HG03457 (cell line): ENCODE results near the gene RNF144A.
A peak's percentile ranks its signal among the peaks of the same experiment; 100 is the strongest.

Experiments used
- ATAC-seq: cut with Tn5 transposase; IDR thresholded peaks from one replicate; pipeline ENCODE4 v1.9.1; 2021; ENCODE audit warnings: moderate number of reproducible peaks; ENCODE audit not compliant: unreplicated experiment

Gene RNF144A

DNA sequence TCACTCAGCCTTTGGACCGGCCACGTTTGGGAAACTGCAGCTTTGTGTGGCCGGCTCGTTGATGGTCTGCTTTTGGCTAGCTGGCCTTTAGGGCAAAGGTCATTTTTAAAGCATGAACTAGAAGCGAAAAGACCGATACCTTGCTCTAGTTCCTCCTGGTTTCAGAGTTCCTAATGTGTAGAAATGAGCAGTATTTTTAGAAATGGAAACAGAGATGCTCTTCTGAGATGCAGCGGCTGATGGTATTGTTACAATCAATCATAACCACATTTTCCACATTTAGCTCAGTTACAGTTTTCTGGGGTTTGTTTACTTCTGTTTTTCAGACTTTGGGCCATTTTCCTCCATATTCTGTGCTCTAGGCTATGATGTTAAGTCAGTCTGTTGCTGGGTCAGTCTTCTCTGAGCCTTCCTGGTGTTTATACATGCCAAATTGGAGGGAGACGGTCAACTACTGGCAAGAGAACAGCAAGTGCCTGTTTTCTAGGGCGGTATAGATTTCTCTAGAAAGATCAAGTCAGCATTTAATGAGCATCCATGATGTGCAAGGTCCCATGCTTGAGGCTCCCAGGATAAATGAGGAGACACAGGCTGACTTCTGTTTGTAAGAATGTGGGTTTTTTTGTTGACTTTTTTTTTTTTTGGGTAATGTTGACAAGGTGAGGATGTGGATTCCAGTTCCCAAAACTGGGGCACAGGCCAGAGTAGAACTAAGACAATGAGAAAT, 28.0 kb downstream of the RNF144A start:
- peak; percentile 90 for ATAC-seq

DNA sequence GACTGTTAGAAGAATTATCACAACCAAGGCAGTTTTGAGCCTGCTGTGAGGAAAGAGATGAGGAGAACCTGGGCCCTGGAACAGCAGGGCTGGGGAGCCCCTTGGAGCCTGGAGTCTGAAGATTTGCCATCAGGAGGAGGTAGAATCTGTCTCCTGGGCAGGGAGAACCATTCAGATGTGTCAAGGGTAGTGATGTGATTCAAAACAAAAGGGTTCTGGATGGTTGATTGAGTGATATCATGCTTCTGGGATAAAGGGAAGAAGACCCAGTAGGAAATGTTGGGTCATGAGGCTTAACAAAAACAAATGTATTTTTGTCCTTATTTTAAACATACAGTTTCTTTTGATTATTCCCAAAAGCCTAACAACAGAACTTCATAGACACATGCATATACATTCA, 28.6 kb downstream of the RNF144A start:
- ATAC-seq: no peak

DNA sequence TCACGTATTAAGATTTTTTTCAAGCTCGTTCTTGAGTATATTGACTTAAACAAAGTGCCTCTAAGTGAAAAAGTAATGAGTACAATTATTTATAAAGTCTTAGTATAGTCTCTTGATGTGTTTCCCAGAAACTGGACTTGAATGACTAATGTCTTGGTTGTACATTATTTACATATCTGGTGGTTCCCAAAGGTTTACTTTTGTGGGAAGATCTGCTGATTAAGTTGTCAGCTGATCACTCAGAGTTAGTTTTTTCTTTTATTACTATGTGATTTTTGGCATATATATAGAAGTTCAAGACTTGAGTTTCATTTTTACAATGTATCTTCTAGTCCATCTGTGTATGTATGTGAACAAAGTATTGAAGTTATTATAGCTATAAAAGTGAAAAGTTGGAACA, 29.5 kb downstream of the RNF144A start:
- ATAC-seq: no peak

DNA sequence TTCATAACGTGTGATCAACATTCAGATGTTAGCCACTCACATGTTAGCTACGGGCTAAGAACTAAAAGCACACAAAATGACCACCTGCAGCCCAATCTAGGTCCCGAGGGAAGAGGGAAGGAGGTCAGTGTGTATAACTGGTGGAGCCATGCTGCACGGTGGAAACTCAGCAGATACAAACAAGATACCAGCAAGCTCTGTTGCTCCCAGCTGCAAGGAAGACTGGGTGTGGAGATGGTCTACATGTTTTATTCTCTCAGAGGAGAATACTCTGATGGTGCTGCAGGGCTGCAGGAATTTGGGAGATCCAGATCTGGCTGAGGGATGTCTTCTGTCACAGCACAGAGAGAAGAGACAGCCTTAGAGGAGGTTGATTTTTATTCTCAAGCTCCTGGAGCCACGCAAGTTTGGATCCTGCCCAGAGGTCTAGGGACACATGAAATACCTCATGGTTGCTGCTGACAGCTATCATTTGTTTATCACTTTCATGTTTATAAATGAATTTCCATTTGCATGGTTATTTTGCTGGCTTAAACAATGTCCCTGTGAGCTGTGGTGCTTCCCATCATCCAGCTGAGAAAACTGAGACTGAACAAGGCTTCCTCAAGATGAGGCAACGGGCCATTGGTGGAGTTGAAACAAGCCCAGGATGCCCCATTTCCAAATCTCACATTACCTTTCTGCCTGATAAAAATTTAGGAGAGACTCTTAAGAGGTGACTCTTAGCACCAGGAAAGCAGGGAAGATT, 30.9 kb downstream of the RNF144A start:
- no peak for ATAC-seq

DNA sequence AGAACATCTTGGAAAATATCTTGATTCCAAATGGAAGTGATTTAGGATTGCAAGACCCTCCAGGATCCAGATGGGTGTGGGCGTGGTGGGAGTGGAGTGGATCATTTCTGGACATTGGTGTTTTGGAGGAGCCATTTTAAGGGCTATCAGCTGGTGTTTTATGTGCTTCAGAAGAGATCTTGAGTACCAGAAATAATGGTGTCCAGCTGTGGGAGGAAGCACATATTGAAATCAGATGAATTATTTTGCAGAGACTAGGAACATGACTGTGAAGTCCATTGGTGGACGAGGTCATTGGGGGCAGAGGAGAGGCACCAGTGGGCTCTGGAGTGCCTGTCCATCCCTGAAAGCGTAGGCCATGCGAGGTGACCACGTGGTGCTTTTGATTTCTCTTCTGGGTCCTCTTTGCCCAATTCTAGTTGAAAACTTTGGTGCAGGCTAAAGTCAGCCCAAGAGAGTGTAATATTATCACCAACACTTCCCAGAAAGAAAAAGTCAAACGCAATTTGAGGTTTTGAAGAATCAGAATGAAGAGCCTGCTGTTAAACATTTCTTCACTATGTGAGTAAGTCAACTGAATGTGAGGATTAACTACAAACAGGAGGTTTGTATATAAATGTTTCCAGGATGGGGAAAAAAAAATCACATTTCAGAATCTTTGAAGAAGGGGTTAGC, 31.6 kb downstream of the RNF144A start:
- no peak for ATAC-seq

DNA sequence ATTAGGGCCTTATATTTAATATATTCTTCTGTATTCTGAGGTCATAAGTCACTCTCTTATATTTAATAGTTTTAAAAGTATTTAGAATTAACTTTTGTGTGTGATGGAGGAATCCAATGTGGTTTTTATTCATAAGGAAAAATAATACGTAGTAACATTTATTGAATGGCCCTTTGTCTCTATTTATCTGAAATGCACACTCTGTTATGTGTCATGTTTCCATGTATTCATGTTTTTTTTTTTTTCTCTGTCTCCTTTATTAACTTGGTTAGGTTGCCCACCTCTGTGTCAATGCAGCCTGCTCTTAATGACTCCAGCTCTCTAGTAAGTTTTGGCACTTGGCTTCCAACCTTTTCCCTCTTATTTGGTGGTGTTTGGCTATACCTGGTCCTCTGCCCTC, 33.8 kb downstream of the RNF144A start:
- ATAC-seq: no peak

DNA sequence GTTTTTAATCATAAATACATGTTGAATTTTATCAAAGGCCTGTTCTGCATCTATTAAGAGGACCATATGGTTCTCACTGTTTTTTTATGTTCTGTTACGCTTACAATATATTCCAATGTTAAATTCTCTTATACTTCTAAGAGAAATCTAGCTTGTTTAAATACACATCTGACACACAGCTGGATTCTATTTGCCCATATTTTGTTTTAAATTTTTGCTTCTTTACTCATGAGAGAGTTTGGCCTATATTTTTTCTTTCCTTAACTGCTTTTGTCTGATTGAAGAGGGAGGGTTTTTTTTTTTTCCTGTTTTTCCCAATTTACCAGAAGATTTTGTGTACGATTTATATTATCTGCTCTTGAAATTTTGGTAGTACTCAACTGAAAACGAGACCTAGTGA, 34.9 kb downstream of the RNF144A start:
- ATAC-seq: no peak

DNA sequence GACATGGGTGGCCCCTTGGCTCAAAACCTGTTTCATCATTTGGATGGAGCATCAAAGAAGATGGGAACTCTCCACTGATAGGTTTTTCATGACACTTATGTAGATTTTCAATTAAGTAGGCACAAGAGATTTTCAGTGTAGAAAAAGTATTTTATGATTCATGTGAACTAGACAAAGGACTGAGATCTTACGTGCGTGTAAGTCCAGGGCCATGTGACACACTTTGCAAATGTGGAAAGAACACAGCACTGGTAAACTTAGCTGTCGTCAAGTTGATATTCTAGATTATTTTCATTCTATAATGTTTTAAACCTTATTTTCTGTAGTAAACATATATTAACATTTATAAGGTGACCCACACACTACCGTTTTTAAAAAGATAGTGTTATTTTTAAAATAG, 37.4 kb downstream of the RNF144A start:
- no peak for ATAC-seq

DNA sequence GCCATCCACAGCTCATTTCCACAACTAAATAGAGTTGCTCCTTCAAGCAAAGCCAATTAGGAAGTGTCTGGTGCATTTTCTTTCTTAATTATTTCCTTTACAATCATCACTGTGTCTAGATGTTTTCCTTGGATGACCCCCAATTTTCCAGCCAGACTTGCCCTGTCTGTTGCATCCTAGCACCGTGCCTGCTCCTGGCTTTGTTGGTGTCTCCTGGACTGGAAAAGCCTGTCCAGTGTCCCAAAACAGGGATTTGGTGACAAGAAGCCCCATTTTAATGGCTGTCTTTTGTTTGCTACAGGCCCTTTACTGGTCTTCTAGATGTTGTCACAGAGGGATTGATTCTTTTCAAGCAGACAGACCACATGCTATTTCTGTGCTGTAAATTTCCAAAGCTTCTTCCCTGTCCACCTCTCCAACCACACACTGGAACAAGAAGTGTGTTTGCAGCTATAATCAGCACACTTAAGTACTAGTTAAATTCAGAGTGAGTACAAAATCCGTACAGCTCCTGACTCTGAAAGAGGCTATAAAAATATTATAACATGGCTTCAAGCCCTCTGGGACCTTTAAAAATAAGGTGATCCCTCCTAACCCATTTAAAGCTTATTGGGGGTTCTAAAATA, 38.4 kb downstream of the RNF144A start:
- ATAC-seq: no peak

DNA sequence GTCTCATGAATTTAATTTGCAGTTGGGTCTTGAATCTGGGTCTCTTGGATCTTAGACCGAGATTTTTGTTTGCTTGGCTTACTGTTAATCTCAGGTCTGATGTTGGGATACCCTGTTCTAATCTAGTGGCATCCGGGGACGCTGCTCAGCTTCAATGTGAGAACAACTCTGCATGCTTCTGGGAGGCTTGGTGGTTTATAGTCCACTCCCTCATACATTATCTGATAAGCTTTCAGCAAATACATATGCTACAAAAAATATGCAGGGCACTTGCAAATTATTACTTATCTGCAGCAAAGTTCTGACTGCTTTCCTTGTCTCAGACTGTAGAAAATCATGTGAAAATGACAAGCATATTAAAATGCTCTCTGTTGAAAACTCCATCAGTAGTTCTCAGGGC, 39.4 kb downstream of the RNF144A start:
- no peak for ATAC-seq

DNA sequence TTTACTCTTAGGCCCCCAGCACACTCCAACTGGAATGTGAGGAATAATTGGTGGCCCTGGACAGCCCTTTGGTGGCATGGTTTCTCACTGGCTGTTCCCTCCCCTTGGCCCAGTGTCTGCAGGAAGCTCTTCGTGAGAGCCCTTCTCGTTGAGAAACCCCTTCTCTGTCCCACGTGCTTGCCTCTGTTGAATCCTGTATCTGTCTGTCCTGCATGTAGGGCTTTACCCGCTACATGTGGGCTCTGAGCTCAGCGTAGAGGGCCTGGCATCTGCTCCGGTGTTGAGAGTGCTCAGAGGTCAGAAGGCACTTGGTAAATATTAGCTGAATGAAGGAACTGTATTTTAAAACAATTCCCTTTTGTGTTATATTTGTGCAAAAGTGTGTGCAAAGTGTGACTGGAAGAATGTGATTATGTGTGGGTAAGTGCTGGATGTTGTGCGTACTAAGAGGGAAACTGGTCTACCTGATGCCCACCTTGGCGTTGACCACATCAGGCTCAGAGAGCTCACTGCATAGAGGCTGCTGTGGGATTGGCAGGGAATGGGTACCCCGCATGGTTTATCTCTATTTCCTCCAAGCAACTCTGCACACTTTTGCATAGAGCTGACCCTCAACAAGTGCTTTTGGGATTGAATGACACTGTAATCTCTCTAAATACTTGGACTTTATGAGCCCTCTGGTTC, 40.0 kb downstream of the RNF144A start:
- ATAC-seq: no peak

DNA sequence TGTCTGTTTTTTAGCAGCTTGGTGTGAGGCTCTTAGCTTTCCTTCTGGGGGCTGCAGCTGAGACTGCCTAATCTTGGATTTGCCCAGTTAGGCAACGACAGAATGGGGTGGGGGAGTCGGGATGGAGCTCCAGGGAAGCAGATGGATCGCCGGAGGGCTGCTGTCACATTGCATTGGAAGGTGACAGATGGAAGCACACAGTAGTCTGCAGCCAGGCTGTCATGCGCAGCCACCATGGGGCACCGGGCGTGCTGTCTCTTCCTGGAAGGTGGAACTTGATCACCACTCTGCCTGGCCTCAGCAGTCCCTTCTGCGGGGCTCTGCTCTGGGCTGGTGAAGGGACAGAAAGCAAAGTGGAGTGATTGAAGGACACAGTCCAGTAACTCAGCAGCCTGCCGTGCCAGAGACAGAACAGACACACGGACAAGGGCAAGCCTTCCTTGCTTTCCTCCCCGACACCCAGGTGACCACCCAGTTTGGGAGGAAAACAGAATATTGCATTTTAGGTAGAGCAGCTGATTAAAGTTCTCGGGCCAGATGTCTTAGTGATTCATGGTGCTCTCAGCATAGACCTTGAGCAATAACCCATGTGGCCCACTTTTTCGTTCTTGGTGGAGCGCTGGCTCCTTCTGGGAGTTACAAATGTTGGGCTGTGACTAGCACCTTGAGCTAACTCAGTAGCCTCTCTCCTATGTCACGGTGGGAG, 40.9 kb downstream of the RNF144A start:
- ATAC-seq: no peak

DNA sequence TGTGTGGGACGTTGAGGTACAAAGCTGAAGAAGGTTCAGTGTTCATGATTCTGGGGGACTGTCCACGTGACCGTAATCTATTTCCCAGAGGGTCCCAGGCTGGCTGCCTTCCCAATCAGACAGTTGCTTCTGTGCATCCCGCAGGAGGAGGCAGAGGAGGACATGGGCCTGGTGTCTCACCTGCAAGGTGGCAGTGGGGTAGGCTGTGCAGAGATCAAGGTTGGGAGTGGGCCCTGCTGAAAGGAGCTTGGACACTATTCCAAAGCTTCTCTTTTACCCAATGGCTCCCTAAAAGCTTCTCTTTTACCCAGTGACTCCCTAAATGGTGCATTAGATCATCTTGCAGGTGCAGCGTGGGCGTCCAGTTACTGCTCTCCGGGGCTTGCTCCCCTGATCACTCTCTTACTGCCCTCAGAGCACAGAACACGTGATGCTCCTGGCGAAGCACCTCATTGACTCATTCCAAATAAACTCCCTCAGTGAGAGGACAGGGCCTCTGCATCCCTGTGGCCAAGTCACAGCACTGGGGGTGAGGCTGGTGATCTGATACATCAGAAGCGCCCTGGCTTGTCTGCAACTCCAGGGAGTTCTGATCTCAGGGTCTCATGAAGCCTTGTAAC, 41.5 kb downstream of the RNF144A start:
- no peak for ATAC-seq

DNA sequence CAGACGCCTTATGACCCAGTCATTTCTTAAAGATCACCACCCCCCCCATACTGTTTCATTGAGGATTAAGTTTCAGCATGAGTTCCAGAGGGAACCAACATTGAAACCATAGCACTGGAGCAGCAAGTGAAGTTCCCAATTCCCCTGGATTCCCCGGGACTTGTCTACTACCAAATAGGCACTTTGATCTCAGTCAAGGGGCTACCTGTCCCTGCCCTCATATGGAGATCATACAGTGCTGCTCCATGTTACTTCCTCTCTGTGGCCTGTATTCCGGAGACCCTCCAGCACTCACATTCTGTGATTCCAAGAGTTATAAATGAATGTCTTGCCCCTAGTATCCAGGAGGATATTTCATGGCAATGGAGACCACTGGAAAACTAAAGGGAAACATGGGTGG, 42.5 kb downstream of the RNF144A start:
- no peak for ATAC-seq

DNA sequence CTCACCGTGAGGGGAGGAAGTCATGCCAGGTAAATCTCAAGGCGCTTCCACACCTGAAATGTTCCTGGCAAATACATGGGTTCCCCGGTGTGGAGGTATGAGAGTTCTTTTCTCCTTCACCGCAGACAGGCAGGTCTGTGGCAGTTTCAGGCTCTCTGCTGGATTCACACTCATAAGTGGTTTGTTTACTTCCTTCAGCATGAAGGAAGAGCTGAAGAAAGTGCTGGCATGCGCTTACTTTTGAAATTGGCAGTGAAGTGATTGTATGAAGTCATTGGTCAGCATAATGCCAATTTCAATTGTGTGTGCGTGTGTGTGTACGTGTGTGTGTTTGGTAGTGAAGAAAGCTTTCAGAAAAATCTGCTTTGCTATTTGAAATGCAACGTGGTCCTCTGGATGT, 43.4 kb downstream of the RNF144A start:
- no peak for ATAC-seq

DNA sequence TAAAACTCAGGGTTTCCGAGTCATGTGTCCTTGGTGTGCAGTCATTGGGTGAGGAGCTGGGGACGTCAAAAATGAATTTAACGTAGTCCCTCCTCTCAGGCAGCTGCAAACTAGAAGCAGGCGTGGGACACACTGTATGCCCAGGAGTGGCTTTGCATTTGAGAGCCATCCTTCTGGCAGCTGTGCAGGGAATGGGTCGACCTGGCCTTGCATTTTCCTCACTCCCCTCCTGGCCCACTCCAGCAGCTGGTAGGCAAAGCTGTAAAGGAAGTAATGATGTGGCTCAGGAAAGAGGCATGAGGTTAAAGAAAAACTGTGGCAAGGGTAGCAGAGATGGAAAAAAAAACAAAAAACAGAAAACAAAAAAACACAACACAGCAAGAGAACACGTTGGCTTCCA, 46.5 kb downstream of the RNF144A start:
- ATAC-seq: no peak

DNA sequence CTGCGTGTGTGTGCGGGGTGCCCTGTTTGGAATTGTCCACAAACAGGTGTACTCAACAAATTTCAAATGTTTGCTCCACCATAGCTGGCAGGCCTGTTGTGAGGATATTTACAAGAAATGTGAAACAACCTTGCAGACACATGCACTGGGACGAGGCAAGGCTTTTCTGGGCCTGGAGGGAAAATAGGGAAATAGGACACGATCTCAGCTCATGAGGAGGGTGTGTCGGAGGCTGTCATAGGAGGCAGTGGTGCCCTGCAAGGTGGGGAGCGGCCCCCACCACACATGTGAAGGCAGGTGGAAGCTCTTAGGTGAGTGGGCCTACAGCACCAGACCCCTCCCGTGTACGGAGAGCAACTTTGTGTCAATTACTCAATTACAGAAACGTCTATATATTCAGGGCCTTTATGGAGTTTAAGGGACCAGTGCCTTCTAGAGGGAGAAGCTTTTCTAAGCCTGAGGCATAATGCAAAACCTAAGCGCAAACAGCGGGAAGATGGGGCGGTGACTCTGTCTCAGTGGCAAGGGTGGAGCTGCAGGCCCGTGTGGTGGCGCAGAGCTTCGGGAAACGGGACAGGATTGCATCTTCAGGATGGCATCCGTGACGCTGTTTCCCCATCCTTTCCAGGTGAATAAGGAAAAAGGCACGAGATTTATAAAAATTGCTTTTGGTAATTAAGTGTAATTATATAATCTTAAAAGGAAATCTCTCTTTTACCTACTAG, 48.0 kb downstream of the RNF144A start:
- no peak for ATAC-seq

DNA sequence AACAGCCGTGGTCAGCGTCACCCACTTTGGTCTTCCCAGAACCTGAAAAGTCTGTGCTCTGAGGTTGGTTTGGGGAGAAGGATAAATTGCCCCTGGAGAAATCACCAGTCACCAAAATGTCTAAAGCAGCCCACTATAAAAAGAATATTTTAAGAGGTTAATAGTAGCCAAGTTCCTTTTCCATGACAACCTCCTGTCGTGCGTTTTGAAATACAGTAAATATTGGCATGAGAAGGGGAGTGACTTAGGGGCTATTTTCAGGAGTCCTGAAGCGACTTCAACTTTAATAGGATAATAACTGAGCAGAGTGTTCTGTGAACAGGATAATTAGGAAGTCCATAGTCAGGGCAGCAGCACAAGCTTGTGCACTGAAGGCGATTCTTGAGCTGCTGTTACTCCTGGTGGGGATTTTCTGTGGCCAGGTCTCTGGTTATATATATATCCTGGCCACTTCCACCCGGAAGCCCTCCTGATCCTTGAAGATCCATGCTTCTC, 49.3 kb downstream of the RNF144A start:
- ATAC-seq: no peak

DNA sequence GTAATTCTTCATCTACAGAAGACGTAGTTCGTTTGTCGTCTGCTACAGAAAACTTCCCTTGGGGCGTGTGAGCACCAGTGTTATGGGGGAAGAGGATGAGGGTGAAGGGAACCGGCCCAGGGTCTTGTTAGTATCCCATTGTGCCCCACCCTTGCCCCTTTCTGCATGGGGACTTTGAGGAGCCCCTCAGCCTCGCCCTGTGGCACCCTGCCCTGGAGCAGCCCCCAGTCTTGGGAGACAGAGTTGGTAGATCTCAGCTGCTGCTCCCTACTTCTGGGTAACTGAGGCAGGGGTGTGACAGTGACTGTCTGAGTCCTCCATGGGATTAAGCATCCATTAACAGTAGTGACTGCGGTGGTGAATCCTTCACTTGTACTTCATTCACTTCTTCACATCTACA, 50.1 kb downstream of the RNF144A start:
- no peak for ATAC-seq
